Esophagus squamous epithelium (tissue), 5 donors: ENCODE results near the gene ZNF14. TPM values are rescaled to one million over a fixed set of nuclear protein-coding genes. Genes with fewer than 3 reads are reported as not detected.

Experiments
- DNase-seq: peaks from one replicate; lab custom pipeline; 2025; lab: John Stamatoyannopoulos, UW
- H3K27ac ChIP-seq, 4 donors: fragments of 200-600 bp; sonication (generic); one replicate each; pipeline ENCODE4 v1.5.1; 2016 to 2019; ENCODE audit warnings: mild to moderate bottlenecking in 1 of 4
- H3K27me3 ChIP-seq, 4 donors: fragments of 200-600 bp; sonication (generic); 1 replicate in 3 of 4; 2 replicates in 1 of 4; pipeline versions ENCODE4 v1.5.1 to v1.6.0; 2017 to 2021; ENCODE audit warnings: antibody characterized with exemption in 1 of 4
- H3K36me3 ChIP-seq, 3 donors: fragments of 200-600 bp; sonication (generic); one replicate each; pipeline ENCODE4 v1.5.1; 2016 to 2019
- H3K4me1 ChIP-seq, 3 donors: fragments of 200-600 bp; sonication (generic); one replicate each; pipeline ENCODE4 v1.5.1; 2017 to 2019
- H3K4me3 ChIP-seq, 4 donors: fragments of 200-600 bp; sonication (generic); 1 replicate in 3 of 4; 2 replicates in 1 of 4; pipeline ENCODE4 v1.5.1; 2016 to 2019; ENCODE audit warnings: mild to moderate bottlenecking in 2 of 4, moderate library complexity in 1 of 4
- H3K9me3 ChIP-seq, 3 donors: fragments of 200-600 bp; sonication (generic); one replicate each; pipeline ENCODE4 v1.5.1; 2016 to 2019
- CTCF ChIP-seq, 6 experiments: fragments of 450-650 bp in 4 of 6; fragments of 200-600 bp in 2 of 6; sonication (generic) in 2 of 6; IDR thresholded peaks; one replicate each; pipeline ENCODE4 v1.5.1; 2016 to 2019; ENCODE audit warnings: antibody characterized with exemption in 6 of 6, mild to moderate bottlenecking in 4 of 6, moderate library complexity in 4 of 6
- POLR2A ChIP-seq, 4 donors: fragments of 450-650 bp; IDR thresholded peaks; one replicate each; pipeline ENCODE4 v1.6.1; 2017; ENCODE audit warnings: antibody characterized with exemption in 4 of 4, mild to moderate bottlenecking in 4 of 4, moderate library complexity in 3 of 4
- WGBS, 2 donors: methylation state at CpG; one replicate each; pipeline ENCODE4 v1.1.5; 2018; 5-methylcytosine and 5-hydroxymethylcytosine counted together
- intact Hi-C: fragments of 100-400 bp; cut with DNase I; formaldehyde crosslinking; loops from one replicate; pipeline ENCODE4 v1.15.0; 2022
- total RNA-seq, 4 donors: library from RNA; depleted of rRNA; stranded (reverse); fragments of >200 nt; gene quantifications; one replicate each; pipeline ENCODE4 v1.1.0, GENCODE V29; 2016
- donor health status: DM: yes; HTN: yes; CAD: no.

Gene ZNF14
- total RNA-seq, 4 donors from 2014 or later, result 1.9 to 6.3 (median 2.1) TPM

- intact Hi-C loops, result no loop called here
- Histone ChIP-seq H3K27me3 (no peaks in the 10 kb centered on the region), H3K27ac (no peak overlapping the region), H3K36me3 (no peaks in the 10 kb centered on the region), H3K4me1 (no peaks in the 10 kb centered on the region), H3K4me3 (no peak overlapping the region), H3K9me3 (peaks cover 0 to 56% (median 0%) of the 10 kb centered on the region in 3 donors)
- 85 to 100% methylated on average over 2 to 4 of the region's 9 CpGs for WGBS, 2 donors
- no peak for DNase-seq
- no peak for TF ChIP-seq CTCF (IDR thresholded peaks at IDR 0.05)
- no peak for TF ChIP-seq POLR2A (IDR thresholded peaks at IDR 0.05)
These were observed 15.5 kb upstream of the ZNF14 start for GRCh38 chr19:19748249-19748938.

GRCh38 chr19:19747357-19748220, 14.7 kb upstream of the ZNF14 start:
- Histone ChIP-seq H3K36me3 (no peaks in the 10 kb centered on the region), H3K4me1 (no peaks in the 10 kb centered on the region), H3K4me3 (no peak overlapping the region), H3K27ac (no peak overlapping the region), H3K9me3 (peaks cover 0 to 56% (median 0%) of the 10 kb centered on the region in 3 donors), H3K27me3 (no peaks in the 10 kb centered on the region)
- no peak for DNase-seq
- 89% methylated on average over 3 of the region's 13 CpGs; no CpG with 5 or more reads in 1 of the 2 donors for WGBS, 2 donors
- TF ChIP-seq POLR2A (IDR thresholded peaks at IDR 0.05) (no peak), CTCF (IDR thresholded peaks at IDR 0.05) (no peak)
- intact Hi-C loops, result no loop called here

GRCh38 chr19:19746286-19747213, 13.6 kb upstream of the ZNF14 start:
- TF ChIP-seq POLR2A (IDR thresholded peaks at IDR 0.05) (no peak), CTCF (IDR thresholded peaks at IDR 0.05) (no peak)
- DNase-seq, result no peak
- Histone ChIP-seq H3K27me3 (no peaks in the 10 kb centered on the region), H3K4me3 (no peak overlapping the region), H3K9me3 (peaks cover 0 to 56% (median 0%) of the 10 kb centered on the region in 3 donors), H3K36me3 (no peaks in the 10 kb centered on the region), H3K4me1 (no peaks in the 10 kb centered on the region), H3K27ac (no peak overlapping the region)
- 72 to 75% methylated on average over 7 to 8 of the region's 15 CpGs for WGBS, 2 donors
- intact Hi-C loops, result no loop called here

- H3K36me3 ChIP-seq, result no peaks in the 10 kb centered on the region
- WGBS, 2 donors, result 85 to 100% methylated on average over 3 to 8 of the region's 17 CpGs
- TF ChIP-seq CTCF (IDR thresholded peaks at IDR 0.05) (no peak), POLR2A (IDR thresholded peaks at IDR 0.05) (no peak)
- peaks cover 0 to 51% (median 0%) of the 10 kb centered on the region in 3 donors for H3K9me3 ChIP-seq
- no peaks in the 10 kb centered on the region for H3K4me1 ChIP-seq
- intact Hi-C loops, result no loop called here
- no peak overlapping the region for H3K27ac ChIP-seq
- DNase-seq, result no peak
- H3K27me3 ChIP-seq, result no peaks in the 10 kb centered on the region
- H3K4me3 ChIP-seq, result no peak overlapping the region
These were observed 12.8 kb upstream of the ZNF14 start for GRCh38 chr19:19745496-19746285.
